Left lung (tissue), 10 donors: ENCODE measurements around the gene TCAP. TPM values are rescaled to one million over a fixed set of nuclear protein-coding genes. Genes with fewer than 3 reads are reported as not detected.
A peak's percentile ranks its signal among the peaks of the same experiment; 100 is the strongest.

Experiments used
- ATAC-seq: fragments of 200-7000 bp; cut with Tn5 transposase; one replicate; pipeline ENCODE4 v1.9.1; 2020; ENCODE audit warnings: moderate library complexity
- DNase-seq, 4 donors: peaks; one replicate each; pipeline ENCODE4 v3.0.0-alpha.2; 2013 to 2020
- H3K27ac ChIP-seq, 2 donors: fragments of 200-600 bp; sonication (generic) in 1 of 2; one replicate each; pipeline versions ENCODE4 v1.5.0 to v1.8.0; 2020 to 2021
- H3K27me3 ChIP-seq, 2 donors: fragments of 200-600 bp; sonication (generic) in 1 of 2; one replicate each; pipeline versions ENCODE4 v1.5.0 to v1.8.0; 2020 to 2021
- H3K36me3 ChIP-seq, 2 donors: fragments of 200-600 bp; sonication (generic) in 1 of 2; one replicate each; pipeline versions ENCODE4 v1.5.0 to v1.8.0; 2020 to 2021
- H3K4me1 ChIP-seq, 2 donors: fragments of 200-600 bp; one replicate each; pipeline ENCODE4 v1.8.0; 2021
- H3K4me3 ChIP-seq, 2 donors: fragments of 200-600 bp; sonication (generic) in 1 of 2; one replicate each; pipeline versions ENCODE4 v1.5.0 to v1.8.0; 2020 to 2021; ENCODE audit warnings: mild to moderate bottlenecking in 1 of 2
- H3K9me3 ChIP-seq, 2 donors: fragments of 200-600 bp; sonication (generic) in 1 of 2; one replicate each; pipeline versions ENCODE4 v1.5.0 to v1.8.0; 2020 to 2021
- CTCF ChIP-seq, 2 donors: fragments of 200-600 bp; sonication (generic) in 1 of 2; IDR thresholded peaks; one replicate each; pipeline versions ENCODE4 v1.5.0 to v1.8.0; 2021; ENCODE audit warnings: antibody characterized with exemption in 2 of 2
- intact Hi-C, 2 donors: fragments of 100-400 bp; cut with DNase I; formaldehyde crosslinking; loops; one replicate each; pipeline versions ENCODE4 v1.11.2 to v1.14.2; 2022
- polyA plus RNA-seq, 6 donors: library from polyadenylated mRNA; unstranded; fragments of 120-200 nt; gene quantifications; one replicate each; pipeline ENCODE4 v1.2.1, GENCODE V29; 2013; ENCODE audit not compliant: insufficient read length in 6 of 6
- total RNA-seq, 2 donors: library from RNA; stranded (reverse); fragmentation: NEBNext Ultra II Directional; extraction: Animal tissue kit (Norgen Biotek cat#: 25700); gene quantifications; one replicate each; pipeline ENCODE4 v1.2.1, GENCODE V29; 2021
- donor health status: DM: no; HTN: yes; CAD: no.
- donor health status: DM: no; HTN: no; CAD: no.

The TCAP gene
- total and polyA plus RNA-seq, 8 donors, result 1.3 to 2.6 (median 1.8) TPM

DNA sequence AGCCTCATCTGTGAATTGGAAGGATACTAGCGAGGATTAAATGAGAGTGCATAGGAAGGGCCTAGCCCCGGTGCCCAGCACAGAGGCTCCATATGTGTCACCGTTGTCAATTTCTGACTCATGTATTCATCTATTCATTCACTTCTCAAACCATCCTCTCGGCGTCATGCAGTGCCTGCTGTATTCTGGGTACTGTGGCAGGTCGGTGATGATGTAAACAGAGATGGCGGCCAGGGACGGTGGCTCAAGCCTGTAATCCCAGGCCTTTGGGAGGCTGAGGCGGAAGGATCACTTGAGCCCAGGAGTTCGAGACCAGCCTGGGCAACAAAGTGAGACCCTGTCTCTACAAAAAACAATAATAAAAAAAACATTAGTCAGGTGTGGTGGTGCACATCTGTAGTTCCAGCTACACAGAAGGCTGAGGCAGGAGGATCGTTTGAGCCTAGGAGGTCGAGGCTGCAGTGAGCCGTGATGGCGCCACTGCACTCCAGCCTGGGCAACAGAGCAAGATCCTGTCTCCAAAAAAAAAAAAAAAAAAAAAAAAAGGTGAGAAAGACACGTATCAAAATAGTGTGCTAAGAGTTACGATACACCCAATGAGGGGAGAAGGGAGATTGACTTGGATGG lies 42.7 kb upstream of the TCAP start:
- TF ChIP-seq CTCF (IDR thresholded peaks at IDR 0.05), result no peak
- H3K9me3 ChIP-seq, result no peaks in the 10 kb centered on the region
- DNase-seq, result no peak
- peaks cover 6 to 37% of the 10 kb centered on the region in 2 donors for H3K4me1 ChIP-seq
- no peak for ATAC-seq
- H3K27me3 ChIP-seq, result peaks cover 12 to 62% of the 10 kb centered on the region in 2 donors
- no peak overlapping the region for H3K4me3 ChIP-seq
- intact Hi-C loops, result loop anchor here in 1 of 2 donors (5.0 kb wide), 1 partner anchor 75 kb away; no protein-coding TSS in a partner anchor
- peak overlapping the region in 1 of 2 donors; percentile 8 for H3K27ac ChIP-seq
- no peaks in the 10 kb centered on the region for H3K36me3 ChIP-seq

GRCh38 chr17:39623356-39623950 lies 41.7 kb upstream of the TCAP start:
- H3K36me3 ChIP-seq, result no peaks in the 10 kb centered on the region
- peak; percentile 91 to 97 for TF ChIP-seq CTCF (IDR thresholded peaks at IDR 0.05)
- H3K27ac ChIP-seq, result no peak overlapping the region
- H3K4me1 ChIP-seq, result peaks cover 6 to 32% of the 10 kb centered on the region in 2 donors
- ATAC-seq (peak; percentile 74), DNase-seq (peak in 3 of 4 donors; percentile 78 to 97 (median 86))
- H3K4me3 ChIP-seq, result no peak overlapping the region
- peaks cover 17 to 62% of the 10 kb centered on the region in 2 donors for H3K27me3 ChIP-seq
- intact Hi-C loops, result loop anchor here in 1 of 2 donors (5.0 kb wide), 1 partner anchor 76 kb away; no protein-coding TSS in a partner anchor
- H3K9me3 ChIP-seq, result no peaks in the 10 kb centered on the region

- DNase-seq, result no peak
Measured at GRCh38 chr17:39624313-39624712, 40.8 kb upstream of the TCAP start.

DNA sequence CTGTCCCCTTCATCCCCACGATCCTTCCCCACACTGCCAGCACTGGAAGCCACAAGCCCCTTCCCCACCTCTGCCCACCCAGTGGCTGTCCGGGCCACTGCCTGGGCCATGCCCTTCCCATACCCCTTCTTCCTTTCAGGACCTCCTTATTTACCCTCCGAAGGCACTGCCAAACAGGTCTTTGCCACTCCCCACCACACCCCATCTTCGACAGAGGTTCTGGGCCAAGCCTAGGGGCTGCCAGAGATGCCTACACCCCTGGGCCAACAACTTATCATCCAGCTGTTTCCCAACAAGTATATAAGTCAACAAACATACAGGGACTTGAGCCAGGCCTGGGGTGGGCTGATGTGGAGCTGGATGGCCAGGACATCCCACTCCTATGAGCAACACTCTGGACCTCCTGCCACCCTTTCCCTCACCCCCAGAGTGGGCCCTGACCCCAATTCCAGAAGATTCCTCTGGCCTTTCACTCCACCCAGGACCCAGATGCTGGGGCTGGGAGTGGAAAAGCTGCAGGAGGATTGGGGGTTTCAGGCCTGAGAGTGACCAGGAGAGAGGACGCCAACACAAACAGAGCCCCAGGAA lies 39.9 kb upstream of the TCAP start:
- DNase-seq (peak in 2 of 4 donors; percentile 68 to 82), ATAC-seq (no peak)
- Histone ChIP-seq H3K9me3 (no peaks in the 10 kb centered on the region), H3K27ac (no peak overlapping the region), H3K36me3 (no peaks in the 10 kb centered on the region), H3K27me3 (peaks cover 17 to 62% of the 10 kb centered on the region in 2 donors), H3K4me3 (no peak overlapping the region), H3K4me1 (peaks cover 6 to 44% of the 10 kb centered on the region in 2 donors)
- no peak for TF ChIP-seq CTCF (IDR thresholded peaks at IDR 0.05)
- intact Hi-C loops, result no loop called here

More at GRCh38 chr17:39624313-39624712, 40.8 kb upstream of the TCAP start:
- no peak for ATAC-seq
- Histone ChIP-seq H3K9me3 (no peaks in the 10 kb centered on the region), H3K4me1 (peaks cover 6 to 34% of the 10 kb centered on the region in 2 donors), H3K27me3 (peaks cover 17 to 62% of the 10 kb centered on the region in 2 donors), H3K27ac (no peak overlapping the region), H3K36me3 (no peaks in the 10 kb centered on the region), H3K4me3 (no peak overlapping the region)
- intact Hi-C loops, result loop anchor here in 1 of 2 donors (5.0 kb wide), 1 partner anchor 77 kb away; no protein-coding TSS in a partner anchor
- no peak for TF ChIP-seq CTCF (IDR thresholded peaks at IDR 0.05)
